ENCODE measurements around the gene CARD14.

DNA sequence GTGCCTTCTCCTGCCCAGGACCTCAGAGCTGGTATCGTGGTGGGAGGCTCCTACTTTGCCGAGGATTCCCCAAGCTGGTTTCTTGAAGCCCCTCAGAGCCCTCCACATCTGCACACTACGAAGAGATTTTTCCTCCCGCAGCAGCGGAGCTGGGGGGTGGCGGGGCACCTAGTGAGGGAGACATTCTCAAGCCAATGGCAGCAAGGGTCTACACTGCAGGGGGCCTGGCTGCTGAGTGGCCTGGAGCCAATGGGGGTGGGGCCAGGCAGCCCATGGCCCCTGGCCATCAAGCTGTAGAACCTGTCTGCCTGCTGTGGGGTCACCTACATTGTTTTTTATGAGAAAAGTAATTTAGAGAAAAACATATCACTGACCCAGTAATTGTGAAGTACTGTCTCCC lies 55.4 kb downstream of the CARD14 start:
- TF ChIP-seq POLR2AphosphoS5 (IDR thresholded peaks at IDR 0.05) (no peak), POLR2A (IDR thresholded peaks at IDR 0.05) (no peak), EP300 (IDR thresholded peaks at IDR 0.05; ENCODE audit: low read depth) (no peak)
- TF ChIP-seq, protein P1, sequence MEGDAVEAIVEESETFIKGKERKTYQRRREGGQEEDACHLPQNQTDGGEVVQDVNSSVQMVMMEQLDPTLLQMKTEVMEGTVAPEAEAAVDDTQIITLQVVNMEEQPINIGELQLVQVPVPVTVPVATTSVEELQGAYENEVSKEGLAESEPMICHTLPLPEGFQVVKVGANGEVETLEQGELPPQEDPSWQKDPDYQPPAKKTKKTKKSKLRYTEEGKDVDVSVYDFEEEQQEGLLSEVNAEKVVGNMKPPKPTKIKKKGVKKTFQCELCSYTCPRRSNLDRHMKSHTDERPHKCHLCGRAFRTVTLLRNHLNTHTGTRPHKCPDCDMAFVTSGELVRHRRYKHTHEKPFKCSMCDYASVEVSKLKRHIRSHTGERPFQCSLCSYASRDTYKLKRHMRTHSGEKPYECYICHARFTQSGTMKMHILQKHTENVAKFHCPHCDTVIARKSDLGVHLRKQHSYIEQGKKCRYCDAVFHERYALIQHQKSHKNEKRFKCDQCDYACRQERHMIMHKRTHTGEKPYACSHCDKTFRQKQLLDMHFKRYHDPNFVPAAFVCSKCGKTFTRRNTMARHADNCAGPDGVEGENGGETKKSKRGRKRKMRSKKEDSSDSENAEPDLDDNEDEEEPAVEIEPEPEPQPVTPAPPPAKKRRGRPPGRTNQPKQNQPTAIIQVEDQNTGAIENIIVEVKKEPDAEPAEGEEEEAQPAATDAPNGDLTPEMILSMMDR (IDR thresholded peaks at IDR 0.05) = no peak
